GM12874 (cell line): ENCODE results near the gene NFILZ.

ENCODE experiments used
- CTCF ChIP-seq: IDR thresholded peaks from 2 replicates; pipeline ENCODE4 v1.5.1; 2011; ENCODE audit warnings: low read depth, mild to moderate bottlenecking, control low read depth, low read length, moderate library complexity; ENCODE audit not compliant: insufficient read depth

The NFILZ gene

DNA sequence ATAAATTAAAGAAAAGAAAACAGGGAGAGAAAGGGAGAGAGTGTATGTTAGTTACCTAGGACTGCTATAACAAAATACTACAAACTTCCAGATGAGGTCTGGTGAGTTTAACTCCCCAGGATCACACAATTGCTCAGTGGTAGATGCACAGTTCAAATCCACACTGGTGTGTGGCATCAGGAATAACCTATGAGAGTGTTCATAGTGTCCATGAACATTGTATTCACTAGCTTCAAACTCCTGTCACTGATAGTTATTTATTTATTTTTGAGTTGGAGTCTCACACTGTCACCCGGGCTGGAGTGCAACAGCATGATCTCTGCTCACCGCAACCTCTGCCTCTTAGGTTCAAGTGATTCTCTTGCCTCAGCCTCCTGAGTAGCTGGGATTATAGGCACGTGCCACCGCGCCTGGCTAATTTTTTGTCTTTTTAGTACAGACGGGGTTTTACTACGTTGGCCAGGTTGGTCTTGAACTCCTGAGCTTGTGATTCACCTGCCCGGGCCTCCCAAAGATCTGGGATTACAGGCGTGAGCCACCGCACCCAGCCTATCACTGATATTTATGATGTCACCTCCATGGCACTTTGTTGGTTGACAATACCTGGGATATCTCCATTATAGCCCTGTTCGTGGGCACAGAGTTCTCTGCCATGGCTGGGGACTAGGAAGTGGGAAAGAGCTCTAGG, at the start of gene NFILZ:
Gene NFILZ, plus strand, starts transcription at position 638 of the 688 bp plus-strand sequence. CDS start 46,133 bp downstream, outside the sequence.
- TF ChIP-seq CTCF = no peak

- TF ChIP-seq CTCF = peak; percentile 99
These were observed 49.6 kb upstream of the NFILZ start for GRCh38 chr19:8580710-8581281.

GRCh38 chr19:8584965-8585893, 45.2 kb upstream of the NFILZ start:
- TF ChIP-seq CTCF = no peak

DNA sequence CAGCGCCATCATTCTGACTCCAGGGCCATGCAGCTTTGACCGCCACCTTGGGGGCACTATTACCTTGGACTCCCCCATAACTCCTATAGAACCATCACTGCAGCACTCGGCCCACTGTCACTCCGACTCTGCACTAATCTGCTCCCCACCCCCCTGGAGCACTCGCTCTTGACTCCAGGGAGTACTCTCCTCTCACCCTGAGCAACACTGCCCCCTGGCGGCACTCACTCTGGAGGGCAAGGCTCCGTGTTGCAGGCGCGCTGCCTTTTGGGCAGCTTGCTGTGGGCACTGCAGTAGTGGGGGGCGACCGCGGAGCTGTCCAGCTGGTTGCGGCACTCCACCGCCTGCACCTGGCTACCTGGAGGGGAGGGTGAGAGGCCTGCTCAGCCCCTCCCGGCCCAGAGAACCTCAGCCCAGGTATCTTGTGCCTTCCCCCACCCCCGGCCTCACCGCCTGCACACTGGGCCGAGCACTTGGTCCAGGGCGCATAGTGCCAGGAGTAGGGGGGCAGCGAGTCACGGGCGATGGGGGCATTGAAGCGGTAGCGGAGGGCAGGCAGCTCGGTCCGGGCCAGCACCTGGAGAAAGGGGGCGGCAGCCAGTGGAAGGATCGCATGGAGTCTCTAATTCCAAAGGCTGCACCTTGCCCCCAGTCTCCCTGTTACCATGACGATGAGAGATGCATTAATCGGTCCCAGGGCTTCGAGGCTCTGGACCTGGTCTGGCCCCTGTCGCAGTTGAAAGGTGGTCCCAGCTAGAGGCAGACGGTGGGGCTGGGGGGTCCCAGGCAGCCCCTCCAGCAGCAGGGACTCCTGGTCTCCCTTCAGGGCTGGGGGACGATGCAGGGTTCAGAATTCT, 44.3 kb upstream of the NFILZ start:
- peak; percentile 67 for TF ChIP-seq CTCF

DNA sequence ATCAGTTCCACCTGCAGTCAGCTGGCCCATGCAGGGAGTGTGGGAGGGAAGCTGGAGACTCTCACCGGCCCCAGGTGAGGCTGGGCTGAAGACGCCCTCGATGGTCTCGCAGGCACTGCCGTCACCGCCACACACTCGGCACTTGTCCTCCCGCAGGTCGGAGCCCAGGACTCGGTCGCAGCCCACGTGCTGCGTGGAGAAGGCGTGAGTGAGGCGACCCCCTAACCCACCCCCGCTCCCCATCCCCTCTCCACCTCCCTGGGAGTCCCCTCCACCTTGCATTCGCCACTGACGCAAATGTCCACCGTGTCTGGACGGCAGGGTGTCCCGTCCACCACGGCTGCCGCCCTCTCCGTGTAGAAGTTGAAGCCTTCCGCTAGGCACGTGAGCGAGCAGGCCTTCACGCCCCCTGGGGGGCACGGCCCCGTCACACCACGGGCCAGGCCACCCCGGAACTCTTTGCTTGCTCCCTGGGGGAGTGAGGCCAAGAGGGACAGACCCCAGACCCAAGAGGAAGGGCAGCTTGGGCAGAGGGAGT, 41.2 kb upstream of the NFILZ start:
- no peak for TF ChIP-seq CTCF

DNA sequence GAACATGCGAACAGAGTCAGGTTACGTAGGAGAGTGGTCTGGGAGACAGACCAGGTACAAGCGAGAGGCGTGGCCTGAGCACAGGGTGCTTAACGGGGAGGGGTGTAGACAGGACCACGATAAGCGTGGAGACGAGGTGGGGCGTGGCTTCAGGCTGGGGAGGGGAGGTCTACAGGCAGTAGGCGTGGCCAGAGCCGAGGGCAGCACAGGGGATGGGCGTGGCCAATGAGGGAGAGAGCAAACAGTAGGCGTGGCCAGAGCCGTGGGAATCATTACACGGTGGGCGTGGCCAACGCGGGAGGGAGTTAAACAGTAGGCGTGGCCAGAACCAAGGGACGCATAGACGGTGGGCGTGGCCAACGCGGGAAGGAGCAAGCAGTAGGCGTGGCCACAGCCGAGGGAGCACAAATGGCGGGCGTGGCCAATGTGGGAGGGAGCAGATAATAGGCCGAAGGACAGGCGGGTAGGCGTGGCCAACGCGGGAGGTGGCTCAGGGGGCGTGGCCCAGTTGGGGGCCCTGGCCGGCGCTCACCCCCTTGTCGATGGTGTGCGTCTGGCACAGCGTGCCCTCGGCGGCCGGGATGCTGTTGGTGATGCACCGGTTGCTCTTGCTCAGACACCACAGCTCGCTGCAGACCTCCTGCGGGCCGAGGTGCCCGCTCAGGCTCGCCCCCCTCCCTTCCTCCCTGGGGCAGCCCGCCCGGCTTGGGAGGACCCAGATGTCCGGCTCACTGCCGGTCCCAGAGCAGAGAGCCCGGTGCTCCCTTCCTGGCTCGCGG, 38.0 kb upstream of the NFILZ start:
- TF ChIP-seq CTCF = no peak
